Measurements from ENCODE around the gene HOXB3.

HOXB3 gene

GRCh38 chr17:48597528-48597777 is 7.4 kb upstream of the HOXB3 start:
- no peak overlapping the region for H3K27ac ChIP-seq
- TF ChIP-seq CTCF (IDR thresholded peaks at IDR 0.05) (no peak), ZFX (IDR thresholded peaks at IDR 0.05; ENCODE audit: borderline replicate concordance) (no peak)

DNA sequence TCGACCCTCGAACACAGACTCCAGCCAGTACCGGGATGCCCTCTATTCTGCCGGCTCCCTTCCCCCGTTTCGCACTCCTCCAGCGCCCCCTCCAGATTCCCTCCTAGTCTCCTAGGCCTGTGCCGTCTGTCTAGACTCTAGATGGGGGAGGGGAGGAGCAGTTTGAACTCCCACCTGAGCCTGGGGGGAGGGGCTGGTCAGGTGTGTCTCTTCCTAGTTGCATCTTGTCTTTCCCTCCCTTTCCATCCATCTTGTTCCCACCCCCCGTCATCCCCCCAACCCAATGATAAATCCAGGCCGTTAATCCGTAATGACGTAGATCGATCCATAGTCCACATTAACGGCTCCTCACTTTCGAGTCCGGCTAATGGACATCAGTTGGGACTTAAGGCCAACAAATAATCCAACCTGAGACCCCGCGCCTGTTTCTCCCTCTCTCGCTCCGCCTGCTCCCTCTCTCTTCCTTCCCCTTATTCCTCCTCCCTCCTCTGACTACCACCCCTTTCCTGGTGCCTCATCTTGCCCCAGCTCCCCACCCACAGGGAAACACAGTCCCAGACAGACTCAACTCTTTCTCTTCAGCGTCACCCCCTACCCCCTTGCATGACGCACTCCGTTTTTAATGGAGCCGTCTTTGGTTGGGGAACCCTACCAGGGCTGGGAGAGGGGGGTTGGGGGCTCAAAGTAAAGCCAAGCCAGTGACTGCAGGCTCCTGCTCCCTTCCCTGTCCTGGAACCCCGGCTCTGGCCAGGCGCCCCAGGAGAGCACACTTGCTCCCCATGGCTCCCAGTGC is 6.9 kb upstream of the HOXB3 start:
- no peak overlapping the region for H3K27ac ChIP-seq
- TF ChIP-seq CTCF (IDR thresholded peaks at IDR 0.05) = no peak
- no peak for TF ChIP-seq ZFX (IDR thresholded peaks at IDR 0.05; ENCODE audit: borderline replicate concordance)

DNA sequence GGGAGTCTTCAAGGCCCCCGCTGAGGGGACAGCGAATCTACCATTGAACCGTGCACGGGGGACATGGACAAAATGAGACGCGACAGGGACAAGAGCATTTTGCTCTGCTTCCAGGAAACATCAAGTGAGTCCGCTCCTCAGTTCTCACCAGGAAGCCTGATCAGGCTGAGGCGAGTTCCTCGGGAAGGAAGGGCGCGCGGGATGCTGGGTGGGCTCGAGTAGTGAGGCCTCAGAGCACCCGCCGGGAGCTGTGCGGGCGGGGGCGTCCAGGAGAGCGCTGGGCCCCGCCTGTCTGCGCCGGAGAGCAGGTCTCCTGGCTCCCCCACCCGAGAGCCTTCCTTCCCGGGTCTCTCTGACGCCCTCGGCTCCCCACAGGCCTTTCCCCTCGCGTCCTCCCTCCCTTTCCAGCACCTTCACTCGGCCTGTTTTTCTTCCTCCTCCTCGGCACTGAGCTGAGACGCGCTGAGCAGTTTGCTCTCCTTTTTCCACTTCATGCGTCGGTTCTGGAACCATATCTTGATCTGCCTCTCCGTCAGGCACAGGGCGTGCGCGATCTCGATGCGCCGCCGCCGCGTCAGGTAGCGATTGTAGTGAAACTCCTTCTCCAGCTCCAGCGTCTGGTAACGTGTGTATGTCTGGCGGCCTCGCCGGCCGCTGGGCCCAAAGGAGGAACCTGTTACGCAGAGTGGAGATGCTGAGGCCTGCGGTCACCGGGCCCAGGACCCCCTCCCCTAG is 6.1 kb upstream of the HOXB3 start:
- TF ChIP-seq ZFX (IDR thresholded peaks at IDR 0.05; ENCODE audit: borderline replicate concordance) = no peak

GRCh38 chr17:48595278-48595999 is 5.4 kb upstream of the HOXB3 start:
- no peak overlapping the region for H3K27ac ChIP-seq
- TF ChIP-seq ZFX (IDR thresholded peaks at IDR 0.05; ENCODE audit: borderline replicate concordance) = no peak
- no peak for TF ChIP-seq CTCF (IDR thresholded peaks at IDR 0.05)

More for the DNA sequence above, 6.1 kb upstream of the HOXB3 start:
- H3K27ac ChIP-seq = no peak overlapping the region

- no peak for TF ChIP-seq ZFX (IDR thresholded peaks at IDR 0.05; ENCODE audit: borderline replicate concordance)
- no peak overlapping the region for H3K27ac ChIP-seq
Observed at GRCh38 chr17:48594538-48595277, 4.7 kb upstream of the HOXB3 start.

- H3K27ac ChIP-seq = no peak overlapping the region
- 0 out of 2 replicates have a peak, but pooled peaks have one; percentile 16 for TF ChIP-seq CTCF (IDR thresholded peaks at IDR 0.05)
- no peak for TF ChIP-seq ZFX (IDR thresholded peaks at IDR 0.05; ENCODE audit: borderline replicate concordance)
Observed at GRCh38 chr17:48593840-48594537, 3.9 kb upstream of the HOXB3 start.

DNA sequence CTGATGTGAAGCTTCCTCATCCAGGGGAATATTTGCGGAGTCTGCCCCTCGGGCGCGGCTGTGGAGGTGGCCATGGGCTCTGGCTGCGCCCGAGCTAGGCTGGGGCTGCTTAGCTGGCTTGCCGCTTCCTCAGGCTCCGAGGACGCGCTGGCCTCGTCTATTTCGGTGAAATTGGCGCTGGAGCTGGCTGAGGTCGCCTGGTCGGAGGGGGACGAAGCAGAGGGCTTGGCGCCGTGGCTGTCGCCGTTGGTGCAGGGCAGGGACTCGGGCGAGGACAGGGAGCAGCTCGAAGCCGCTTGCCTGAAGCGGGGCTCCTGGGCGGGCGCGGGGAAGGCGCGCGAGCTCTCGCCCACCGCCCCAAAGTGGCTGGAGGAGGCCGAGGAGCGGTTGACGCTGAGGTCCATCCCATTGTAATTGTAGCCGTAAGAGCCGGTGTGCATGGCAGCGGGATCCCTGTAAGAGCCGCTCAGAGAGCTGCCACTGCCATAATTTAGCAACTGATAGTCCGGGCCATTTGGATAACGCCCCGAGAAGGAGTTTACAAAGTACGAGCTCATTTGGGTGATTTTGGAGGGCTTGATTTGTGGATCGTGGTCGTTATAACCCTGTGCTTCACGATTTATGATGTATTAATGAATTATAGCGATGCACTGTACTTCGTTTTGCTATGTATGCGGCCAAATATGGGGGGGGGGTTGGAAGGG is 3.2 kb upstream of the HOXB3 start, which contains the start of gene HOXB5:
Gene HOXB5 (minus strand): TSS at position 654 of the 704 bp plus-strand sequence. CDS start 97 bp downstream, at position 557.
- no peak for TF ChIP-seq ZFX (IDR thresholded peaks at IDR 0.05; ENCODE audit: borderline replicate concordance)
- TF ChIP-seq CTCF (IDR thresholded peaks at IDR 0.05) = no peak
- no peak within 1 kb of the TSS for H3K27ac ChIP-seq

All from 22Rv1 (cell line).